HFF-Myc (cell line): ENCODE results near the gene ADARB2.
"Not testable (repeated sequence)": the region's sequence is repeated elsewhere in the genome, so short reads cannot be mapped to it uniquely, and the experiment has no call there.

Experiments
- DNase-seq: peaks from one replicate; pipeline ENCODE4 v3.0.0-alpha.2; 2011; ENCODE audit warnings: low read depth; ENCODE audit errors: extremely low read depth
- H3K4me3 ChIP-seq: replicated peaks from 2 replicates; pipeline ENCODE4 v1.5.1; 2011; ENCODE audit warnings: low read depth, mild to moderate bottlenecking, control low read depth, low read length
- TF ChIP-seq, protein P1 (sequence below): IDR thresholded peaks from 2 replicates; pipeline ENCODE4 v1.5.1; 2012; ENCODE audit warnings: mild to moderate bottlenecking, low read depth, low read length, control low read depth; ENCODE audit errors: missing control alignments

ADARB2 gene

DNA sequence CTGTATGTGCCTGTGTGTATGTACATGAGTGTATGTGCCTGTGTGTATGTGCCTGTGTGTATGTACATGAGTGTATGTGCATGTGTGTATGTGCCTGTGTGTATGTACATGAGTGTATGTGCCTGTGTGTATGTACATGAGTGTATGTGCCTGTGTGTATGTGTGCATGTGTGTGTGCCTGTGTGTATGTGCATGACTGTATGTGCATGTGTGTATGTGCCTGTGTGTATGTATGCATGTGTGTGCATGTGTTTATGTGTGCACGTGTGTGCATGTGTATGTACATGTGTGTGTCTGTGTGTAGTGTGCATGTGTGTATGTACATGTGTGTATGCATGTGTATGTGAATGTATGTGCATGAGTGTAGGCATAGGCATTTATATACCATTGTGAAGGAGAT lies 274.8 kb downstream of the ADARB2 start:
- DNase-seq, result no peak
- TF ChIP-seq, protein P1, sequence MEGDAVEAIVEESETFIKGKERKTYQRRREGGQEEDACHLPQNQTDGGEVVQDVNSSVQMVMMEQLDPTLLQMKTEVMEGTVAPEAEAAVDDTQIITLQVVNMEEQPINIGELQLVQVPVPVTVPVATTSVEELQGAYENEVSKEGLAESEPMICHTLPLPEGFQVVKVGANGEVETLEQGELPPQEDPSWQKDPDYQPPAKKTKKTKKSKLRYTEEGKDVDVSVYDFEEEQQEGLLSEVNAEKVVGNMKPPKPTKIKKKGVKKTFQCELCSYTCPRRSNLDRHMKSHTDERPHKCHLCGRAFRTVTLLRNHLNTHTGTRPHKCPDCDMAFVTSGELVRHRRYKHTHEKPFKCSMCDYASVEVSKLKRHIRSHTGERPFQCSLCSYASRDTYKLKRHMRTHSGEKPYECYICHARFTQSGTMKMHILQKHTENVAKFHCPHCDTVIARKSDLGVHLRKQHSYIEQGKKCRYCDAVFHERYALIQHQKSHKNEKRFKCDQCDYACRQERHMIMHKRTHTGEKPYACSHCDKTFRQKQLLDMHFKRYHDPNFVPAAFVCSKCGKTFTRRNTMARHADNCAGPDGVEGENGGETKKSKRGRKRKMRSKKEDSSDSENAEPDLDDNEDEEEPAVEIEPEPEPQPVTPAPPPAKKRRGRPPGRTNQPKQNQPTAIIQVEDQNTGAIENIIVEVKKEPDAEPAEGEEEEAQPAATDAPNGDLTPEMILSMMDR, result no peak
- no peak overlapping the region for H3K4me3 ChIP-seq

DNA sequence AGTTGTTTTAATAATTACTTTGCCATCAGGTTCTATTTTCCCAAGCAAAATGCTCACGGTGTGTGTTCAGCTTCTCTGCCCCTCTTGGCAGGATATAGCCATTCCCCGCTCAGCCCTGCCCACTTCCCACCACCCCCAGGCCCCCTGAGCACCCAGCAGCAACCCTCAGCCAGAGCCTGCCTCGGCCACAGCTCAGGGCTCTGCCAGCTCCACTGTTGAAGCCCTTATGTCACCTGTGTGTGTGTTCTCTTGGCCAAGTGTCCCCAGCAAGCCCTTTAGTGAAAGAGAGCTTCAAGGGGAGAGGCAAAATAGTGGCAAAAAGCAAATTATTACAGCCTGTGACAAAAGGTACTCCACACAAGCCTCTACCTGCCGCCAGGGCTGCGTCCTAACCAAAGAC lies 275.3 kb downstream of the ADARB2 start:
- TF ChIP-seq, protein P1, result no peak
- no peak for DNase-seq

DNA sequence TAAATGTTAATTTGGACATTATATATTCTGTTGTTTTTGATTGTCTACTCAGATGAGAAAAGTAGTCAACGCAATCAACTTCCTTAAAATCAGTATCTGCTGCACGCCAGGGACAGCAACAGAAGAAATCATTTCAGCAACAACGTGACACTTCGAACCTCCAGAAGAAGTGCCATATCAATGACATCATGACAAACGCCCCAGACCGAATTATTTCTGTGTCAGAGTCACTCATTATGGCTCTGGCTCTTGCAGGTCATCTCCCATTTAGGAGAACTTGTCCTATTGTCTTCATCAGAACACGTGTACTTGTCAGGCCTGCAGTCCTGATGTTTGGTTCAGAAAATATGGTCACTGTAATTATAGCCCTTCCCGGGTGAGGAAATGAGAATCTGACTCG lies 276.3 kb downstream of the ADARB2 start:
- no peak for DNase-seq
- TF ChIP-seq, protein P1, result no peak
- H3K4me3 ChIP-seq, result no peak overlapping the region

More for the DNA sequence above, 275.3 kb downstream of the ADARB2 start:
- H3K4me3 ChIP-seq, result no peak overlapping the region

DNA sequence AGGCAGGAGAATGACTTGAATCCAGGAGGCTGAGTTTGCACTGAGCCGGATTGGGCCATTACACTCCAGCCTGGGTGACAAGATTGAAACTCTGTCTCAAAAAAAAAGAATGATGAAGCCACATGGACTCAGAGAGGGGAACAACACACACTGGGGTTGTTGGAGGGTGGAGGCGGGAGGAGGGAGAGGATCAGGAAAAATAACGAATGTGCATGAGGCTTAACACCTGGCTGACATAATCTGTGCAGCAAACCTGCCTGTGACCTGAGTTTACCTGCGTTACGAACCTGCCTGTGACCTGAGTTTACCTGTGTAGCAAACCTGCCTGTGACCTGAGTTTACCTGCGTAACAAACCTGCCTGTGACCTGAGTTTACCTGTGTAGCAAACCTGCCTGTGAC lies 277.7 kb downstream of the ADARB2 start:
- DNase-seq, H3K4me3 ChIP-seq: not testable (repeated sequence)

DNA sequence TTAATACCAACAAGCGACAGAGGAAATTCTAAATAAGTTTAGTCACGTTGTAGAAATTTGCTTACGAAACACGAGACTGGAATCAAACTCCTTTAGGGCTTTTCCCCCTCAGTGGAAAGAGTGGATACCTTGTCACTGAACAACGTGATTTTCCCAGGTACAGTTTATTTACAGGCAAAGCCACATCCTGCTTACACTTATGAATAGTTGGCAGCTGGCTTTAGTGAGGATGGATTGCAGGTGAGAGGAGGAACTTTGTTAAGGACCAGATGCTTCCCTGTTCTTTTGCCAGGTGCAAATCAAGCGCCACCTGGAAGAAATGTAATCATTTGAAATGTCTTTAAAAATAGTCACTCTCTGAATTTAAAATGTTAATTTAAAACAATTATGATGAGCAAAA lies 282.4 kb downstream of the ADARB2 start:
- no peak overlapping the region for H3K4me3 ChIP-seq
- TF ChIP-seq, protein P1, result no peak
- no peak for DNase-seq

DNA sequence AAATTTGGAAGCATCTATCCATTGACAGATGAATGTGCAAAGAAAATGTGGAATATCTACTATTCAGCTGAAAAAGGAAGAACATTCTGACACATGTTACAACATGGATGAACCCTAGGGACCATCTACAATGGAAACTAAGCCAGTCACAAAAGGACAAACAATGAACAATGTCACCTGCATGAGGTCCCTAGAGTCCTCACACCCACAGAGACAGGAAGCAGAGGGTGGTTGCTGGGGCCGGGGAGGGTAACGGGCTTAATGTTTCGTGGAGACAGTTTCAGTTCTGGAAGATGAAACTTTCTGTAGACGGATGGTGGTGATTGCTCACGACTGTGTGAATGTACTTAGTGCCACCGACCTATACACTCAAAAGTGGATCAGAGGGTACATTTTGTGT lies 282.9 kb downstream of the ADARB2 start:
- TF ChIP-seq, protein P1, result no peak
- no peak overlapping the region for H3K4me3 ChIP-seq
- no peak for DNase-seq

DNA sequence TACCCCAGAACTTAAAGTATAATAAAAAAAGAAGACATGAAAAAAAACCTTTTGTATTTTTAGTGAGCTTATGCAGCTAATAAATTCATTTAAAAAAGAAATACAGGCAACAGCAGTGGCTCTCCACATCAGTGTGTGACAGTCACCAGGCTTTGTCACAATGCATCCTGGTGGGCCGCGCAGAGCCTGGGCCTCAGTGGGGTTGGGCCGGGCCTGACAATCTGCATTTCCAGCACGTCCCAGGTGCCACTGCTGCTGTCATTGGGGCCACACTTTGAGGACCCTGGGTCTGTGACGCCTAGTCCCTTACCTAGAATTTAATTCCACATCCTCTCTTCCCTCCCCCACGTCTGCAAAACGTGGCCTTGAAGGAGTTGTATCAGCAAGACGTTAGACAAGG lies 284.5 kb downstream of the ADARB2 start:
- no peak overlapping the region for H3K4me3 ChIP-seq
- TF ChIP-seq, protein P1, result no peak
- DNase-seq, result no peak
